CD4-positive, alpha-beta T cell (primary cell): ENCODE results near the gene PRRT4. TPM values are rescaled to one million over a fixed set of nuclear protein-coding genes. Genes with fewer than 3 reads are reported as not detected.

Experiments
- ATAC-seq: fragments of 200-7000 bp; cut with Tn5 transposase; one replicate; pipeline ENCODE4 v1.10.0; 2022; ENCODE audit warnings: mild to moderate bottlenecking; ENCODE audit not compliant: poor library complexity
- CTCF ChIA-PET: fragments of 350-600 bp; sonication (Branson Sonifier 250); formaldehyde crosslinking; loops from one replicate; lab custom pipeline; 2021; ENCODE audit warnings: antibody characterized with exemption, inconsistent platforms; lab: Charles Lee
- POLR2A ChIA-PET: fragments of 350-600 bp; sonication (Branson Sonifier 250); formaldehyde crosslinking; loops from one replicate; lab custom pipeline; 2021; ENCODE audit warnings: antibody characterized with exemption, inconsistent platforms; lab: Charles Lee
- DNase-seq, 14 experiments: peaks; one replicate each; pipeline ENCODE4 v3.0.0-alpha.2; 2013 to 2020; ENCODE audit warnings: mixed read lengths in 2 of 14
- H3K27ac ChIP-seq, 2 donors: one replicate each; pipeline versions ENCODE4 v1.5.1 to v1.7.0; 2013; ENCODE audit warnings: low read length in 2 of 2, low read depth in 1 of 2, mild to moderate bottlenecking in 1 of 2
- H3K27me3 ChIP-seq, 2 experiments: 1 replicate in 1 of 2; 2 replicates in 1 of 2; pipeline versions ENCODE4 v1.6.1 to v1.7.0; 2013; ENCODE audit warnings: low read length in 2 of 2, control low read depth in 1 of 2, mild to moderate bottlenecking in 1 of 2, moderate library complexity in 1 of 2; ENCODE audit not compliant: insufficient read depth in 2 of 2, control insufficient read depth in 1 of 2
- H3K36me3 ChIP-seq: one replicate; pipeline ENCODE4 v1.6.1; 2013; ENCODE audit warnings: low read length, control low read depth; ENCODE audit not compliant: insufficient read depth
- H3K4me1 ChIP-seq: one replicate; pipeline ENCODE4 v1.6.1; 2013; ENCODE audit warnings: low read length, control low read depth; ENCODE audit not compliant: insufficient read depth
- H3K4me3 ChIP-seq: one replicate; pipeline ENCODE4 v1.5.1; 2013; ENCODE audit warnings: mild to moderate bottlenecking, low read length, moderate library complexity
- H3K9me3 ChIP-seq, 2 experiments: 1 replicate in 1 of 2; 2 replicates in 1 of 2; pipeline versions ENCODE4 v1.6.1 to v1.7.0; 2013; ENCODE audit warnings: low read length in 2 of 2, mild to moderate bottlenecking in 2 of 2, control low read depth in 1 of 2, moderate library complexity in 1 of 2; ENCODE audit not compliant: control insufficient read depth in 1 of 2, insufficient read depth in 1 of 2
- H3K27ac Mint-ChIP-seq: one replicate; pipeline ENCODE4 v1.8.0; 2020; ENCODE audit warnings: mixed read lengths
- H3K27me3 Mint-ChIP-seq: one replicate; pipeline ENCODE4 v1.8.0; 2021; ENCODE audit warnings: mixed read lengths
- H3K36me3 Mint-ChIP-seq: one replicate; pipeline ENCODE4 v1.8.0; 2021; ENCODE audit warnings: low read depth, mixed read lengths
- H3K4me1 Mint-ChIP-seq: one replicate; pipeline ENCODE4 v1.8.0; 2021; ENCODE audit warnings: low read depth, mixed read lengths
- H3K4me3 Mint-ChIP-seq: one replicate; pipeline ENCODE4 v1.8.0; 2020; ENCODE audit warnings: mild to moderate bottlenecking, mixed read lengths
- H3K9me3 Mint-ChIP-seq: one replicate; pipeline ENCODE4 v1.8.0; 2020; ENCODE audit warnings: mixed read lengths
- intact Hi-C, 2 experiments: fragments of 100-400 bp; cut with DNase I in 1 of 2; cut with micrococcal nuclease in 1 of 2; formaldehyde crosslinking; loops; one replicate each; pipeline versions ENCODE4 v1.15.1 to v1.9.0; 2023 to 2025; cut with DNase I, micrococcal nuclease
- total RNA-seq, 174 experiments: library from RNA in 2 of 174; stranded (reverse) in 2 of 174; gene quantifications; one replicate each; pipeline ENCODE4 v1.2.3 and lab custom pipeline; 2021 to 2026
- TF ChIP-seq, protein P1 (sequence below): fragments of 200-600 bp; IDR thresholded peaks from one replicate; pipeline ENCODE4 v1.8.0; 2022; ENCODE audit warnings: antibody characterized with exemption, mild to moderate bottlenecking

The PRRT4 gene
- total RNA-seq, 2 experiments from 2014 or later: 0.47 to 0.63 TPM

- DNase-seq: peak; percentile 42 to 80 (median 58)
- TF ChIP-seq, protein P1, sequence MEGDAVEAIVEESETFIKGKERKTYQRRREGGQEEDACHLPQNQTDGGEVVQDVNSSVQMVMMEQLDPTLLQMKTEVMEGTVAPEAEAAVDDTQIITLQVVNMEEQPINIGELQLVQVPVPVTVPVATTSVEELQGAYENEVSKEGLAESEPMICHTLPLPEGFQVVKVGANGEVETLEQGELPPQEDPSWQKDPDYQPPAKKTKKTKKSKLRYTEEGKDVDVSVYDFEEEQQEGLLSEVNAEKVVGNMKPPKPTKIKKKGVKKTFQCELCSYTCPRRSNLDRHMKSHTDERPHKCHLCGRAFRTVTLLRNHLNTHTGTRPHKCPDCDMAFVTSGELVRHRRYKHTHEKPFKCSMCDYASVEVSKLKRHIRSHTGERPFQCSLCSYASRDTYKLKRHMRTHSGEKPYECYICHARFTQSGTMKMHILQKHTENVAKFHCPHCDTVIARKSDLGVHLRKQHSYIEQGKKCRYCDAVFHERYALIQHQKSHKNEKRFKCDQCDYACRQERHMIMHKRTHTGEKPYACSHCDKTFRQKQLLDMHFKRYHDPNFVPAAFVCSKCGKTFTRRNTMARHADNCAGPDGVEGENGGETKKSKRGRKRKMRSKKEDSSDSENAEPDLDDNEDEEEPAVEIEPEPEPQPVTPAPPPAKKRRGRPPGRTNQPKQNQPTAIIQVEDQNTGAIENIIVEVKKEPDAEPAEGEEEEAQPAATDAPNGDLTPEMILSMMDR: peak; percentile 82
- no peak overlapping the region for H3K4me3 Mint-ChIP-seq
- H3K4me1 Mint-ChIP-seq: no peaks in the 10 kb centered on the region
- Histone ChIP-seq H3K9me3 (no peaks in the 10 kb centered on the region), H3K4me1 (peaks cover 5% of the 10 kb centered on the region), H3K36me3 (peaks cover 4% of the 10 kb centered on the region), H3K27ac (no peak overlapping the region), H3K4me3 (no peak overlapping the region), H3K27me3 (peaks cover 0 to 5% of the 10 kb centered on the region in 2 experiments)
- no peak overlapping the region for H3K27ac Mint-ChIP-seq
- no peaks in the 10 kb centered on the region for H3K36me3 Mint-ChIP-seq
- H3K27me3 Mint-ChIP-seq: no peaks in the 10 kb centered on the region
- no peaks in the 10 kb centered on the region for H3K9me3 Mint-ChIP-seq
- peak; percentile 93 for ATAC-seq
- ChIA-PET POLR2A (interaction anchor here (0.6 to 1.6 kb wide), 4 partner anchors 11 to 42 kb away, joined by 3 to 14 read pairs (median 4); no protein-coding TSS in a partner anchor), CTCF (interaction anchor here (0.6 to 4.1 kb wide), 18 partner anchors 10 to 74 kb away, joined by 3 to 35 read pairs (median 4); partner anchors contain the start of genes HILPDA, IMPDH1 and RBM28)
- intact Hi-C loops: loop anchor here (1.0 to 5.0 kb wide), 2 partner anchors 40 to 680 kb away; no protein-coding TSS in a partner anchor
These were observed 26.0 kb upstream of the PRRT4 start for GRCh38 chr7:128387216-128388144.

DNA sequence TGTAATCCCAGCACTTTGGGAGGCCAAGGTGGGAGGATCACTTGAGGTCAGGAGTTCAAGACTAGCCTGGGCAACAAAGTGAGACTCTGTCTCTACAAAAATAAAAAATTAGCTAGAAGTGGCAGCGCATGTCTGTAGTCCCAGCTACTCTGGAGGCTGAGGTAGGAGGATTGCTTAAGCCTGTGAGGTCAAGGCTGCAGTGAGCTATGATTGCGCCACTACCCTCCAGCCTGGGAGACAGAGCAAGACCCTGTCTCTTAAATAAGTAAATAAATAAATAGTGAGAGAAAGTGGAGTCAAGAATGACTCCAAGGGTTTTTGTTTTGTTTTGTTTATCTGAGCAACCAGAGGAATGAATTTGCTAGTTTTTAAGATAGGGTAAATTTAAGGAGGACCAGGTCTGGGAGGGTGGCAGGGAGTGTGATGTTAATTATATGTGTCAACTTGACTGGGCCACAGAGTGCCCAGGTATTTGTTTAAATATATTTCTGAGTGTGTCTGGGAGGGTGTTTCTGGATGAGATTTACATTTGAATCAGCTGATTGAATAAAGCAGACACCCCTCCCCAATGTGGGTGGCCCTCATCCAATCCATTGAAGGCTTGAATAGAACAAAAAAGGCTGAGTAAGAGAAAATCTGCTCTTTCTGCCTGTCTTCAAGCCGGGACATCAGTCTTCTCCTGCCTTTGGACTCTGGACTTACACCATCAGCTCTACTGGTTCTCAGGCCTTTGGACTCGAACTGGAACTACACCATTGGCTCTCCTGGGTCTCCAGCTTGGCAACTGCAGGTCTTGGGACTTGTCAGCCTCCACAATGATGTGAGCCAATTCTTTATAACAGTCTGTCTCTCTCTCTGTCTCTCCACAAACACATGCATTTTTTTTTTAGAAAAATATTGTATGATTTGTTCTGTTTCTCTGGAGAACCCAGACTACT, 24.8 kb upstream of the PRRT4 start:
- intact Hi-C loops: loop anchor here in 1 of 2 experiments (5.0 kb wide), 1 partner anchor 679 kb away; no protein-coding TSS in a partner anchor
- no peaks in the 10 kb centered on the region for H3K4me1 Mint-ChIP-seq
- ChIA-PET CTCF (interaction anchor here (2.1 to 4.1 kb wide), 3 partner anchors 28 to 40 kb away, joined by 10 to 35 read pairs (median 14); no protein-coding TSS in a partner anchor), POLR2A (interaction anchor here (1.4 to 1.6 kb wide), 2 partner anchors 10 to 38 kb away, joined by 3 to 14 read pairs; no protein-coding TSS in a partner anchor)
- no peaks in the 10 kb centered on the region for H3K36me3 ChIP-seq
- TF ChIP-seq, protein P1: no peak
- ATAC-seq: no peak
- peaks cover 7% of the 10 kb centered on the region for H3K4me1 ChIP-seq
- H3K27ac Mint-ChIP-seq: no peak overlapping the region
- H3K36me3 Mint-ChIP-seq: no peaks in the 10 kb centered on the region
- H3K27me3 ChIP-seq: peaks cover 0 to 5% of the 10 kb centered on the region in 2 experiments
- no peaks in the 10 kb centered on the region for H3K27me3 Mint-ChIP-seq
- H3K4me3 ChIP-seq: no peak overlapping the region
- H3K4me3 Mint-ChIP-seq: no peak overlapping the region
- H3K9me3 ChIP-seq: no peaks in the 10 kb centered on the region
- no peak overlapping the region for H3K27ac ChIP-seq
- peak in 1 of 14 experiments; percentile 1 for DNase-seq
- no peaks in the 10 kb centered on the region for H3K9me3 Mint-ChIP-seq

- H3K4me1 ChIP-seq: peaks cover 10% of the 10 kb centered on the region
- H3K27me3 Mint-ChIP-seq: no peaks in the 10 kb centered on the region
- intact Hi-C loops: loop anchor here in 1 of 2 experiments (5.0 kb wide), 2 partner anchors 677 to 718 kb away; no protein-coding TSS in a partner anchor
- H3K9me3 ChIP-seq: no peaks in the 10 kb centered on the region
- no peaks in the 10 kb centered on the region for H3K4me1 Mint-ChIP-seq
- ATAC-seq: no peak
- no peaks in the 10 kb centered on the region for H3K36me3 ChIP-seq
- no peak overlapping the region for H3K27ac Mint-ChIP-seq
- POLR2A ChIA-PET: no interaction called here
- no peak for DNase-seq
- CTCF ChIA-PET: interaction anchor here (1.2 kb wide), 1 partner anchor 37 kb away, joined by 3 read pairs; no protein-coding TSS in a partner anchor
- H3K36me3 Mint-ChIP-seq: no peaks in the 10 kb centered on the region
- peaks cover 0 to 5% of the 10 kb centered on the region in 2 experiments for H3K27me3 ChIP-seq
- no peak overlapping the region for H3K27ac ChIP-seq
- no peak overlapping the region for H3K4me3 ChIP-seq
- H3K4me3 Mint-ChIP-seq: no peak overlapping the region
- H3K9me3 Mint-ChIP-seq: no peaks in the 10 kb centered on the region
- TF ChIP-seq, protein P1: no peak
These were observed 23.2 kb upstream of the PRRT4 start for GRCh38 chr7:128384726-128385125.
